Measurements from ENCODE around the gene HINT2.

GRCh38 chr9:35861161-35861897 is 46.5 kb upstream of the HINT2 start:
- TF ChIP-seq CTCF (IDR thresholded peaks at IDR 0.05) (no peak), EZH2 (IDR thresholded peaks at IDR 0.05; ENCODE audit: borderline replicate concordance, insufficient read depth, low read depth, low read length, poor library complexity, severe bottlenecking) (no peak)

Data from B cell (primary cell).